Vagina (tissue), 2 donors: Measurements from ENCODE around the gene TRIM44.

ENCODE experiments used
- CTCF ChIP-seq, 3 experiments: fragments of 450-650 bp in 2 of 3; fragments of 200-600 bp in 1 of 3; sonication (generic) in 1 of 3; IDR thresholded peaks; one replicate each; pipeline ENCODE4 v1.5.1; 2017 to 2019; ENCODE audit warnings: antibody characterized with exemption in 3 of 3, mild to moderate bottlenecking in 2 of 3, moderate library complexity in 2 of 3
- POLR2AphosphoS5 ChIP-seq, 2 donors: sonication (generic); formaldehyde crosslinking; IDR thresholded peaks; one replicate each; pipeline ENCODE4 v1.9.0; 2017; ENCODE audit warnings: antibody characterized with exemption in 2 of 2, mild to moderate bottlenecking in 2 of 2, low read depth in 1 of 2; ENCODE audit not compliant: insufficient read depth in 1 of 2

GRCh38 chr11:35836205-35836604, 173.6 kb downstream of the TRIM44 start:
- TF ChIP-seq CTCF (IDR thresholded peaks at IDR 0.05) = no peak
- no peak for TF ChIP-seq POLR2AphosphoS5 (IDR thresholded peaks at IDR 0.05; ENCODE audit: insufficient read depth in 1 of 2, low read depth in 1 of 2)
